Measurements from ENCODE around the gene ZNF70.

Gene ZNF70

GRCh38 chr22:23783265-23784150, 32.6 kb upstream of the ZNF70 start:
- TF ChIP-seq POLR2A (IDR thresholded peaks at IDR 0.05; ENCODE audit: low read length) (no peak), GATA1 (IDR thresholded peaks at IDR 0.05; ENCODE audit: low read depth, low read length) (no peak)
- DNase-seq = no peak

GRCh38 chr22:23782703-23783102, 31.8 kb upstream of the ZNF70 start:
- no peak for TF ChIP-seq GATA1 (IDR thresholded peaks at IDR 0.05; ENCODE audit: low read depth, low read length)
- TF ChIP-seq POLR2A (IDR thresholded peaks at IDR 0.05; ENCODE audit: low read length) = no peak
- no peak for DNase-seq

GRCh38 chr22:23782252-23782651, 31.3 kb upstream of the ZNF70 start:
- TF ChIP-seq GATA1 (IDR thresholded peaks at IDR 0.05; ENCODE audit: low read depth, low read length) = no peak
- TF ChIP-seq POLR2A (IDR thresholded peaks at IDR 0.05; ENCODE audit: low read length) = no peak
- DNase-seq = no peak

GRCh38 chr22:23781511-23782183, 30.7 kb upstream of the ZNF70 start:
- DNase-seq = no peak
- no peak for TF ChIP-seq POLR2A (IDR thresholded peaks at IDR 0.05; ENCODE audit: low read length)
- no peak for TF ChIP-seq GATA1 (IDR thresholded peaks at IDR 0.05; ENCODE audit: low read depth, low read length)

- no peak for DNase-seq
- TF ChIP-seq POLR2A (IDR thresholded peaks at IDR 0.05; ENCODE audit: low read length) = no peak
- TF ChIP-seq GATA1 (IDR thresholded peaks at IDR 0.05; ENCODE audit: low read depth, low read length) = no peak
Measured at GRCh38 chr22:23781065-23781464, 30.2 kb upstream of the ZNF70 start.

- TF ChIP-seq GATA1 (IDR thresholded peaks at IDR 0.05; ENCODE audit: low read depth, low read length) = no peak
- TF ChIP-seq POLR2A (IDR thresholded peaks at IDR 0.05; ENCODE audit: low read length) = no peak
- no peak for DNase-seq
Measured at GRCh38 chr22:23780146-23780748, 29.3 kb upstream of the ZNF70 start.

- no peak for DNase-seq
- no peak for TF ChIP-seq GATA1 (IDR thresholded peaks at IDR 0.05; ENCODE audit: low read depth, low read length)
- no peak for TF ChIP-seq POLR2A (IDR thresholded peaks at IDR 0.05; ENCODE audit: low read length)
Measured at GRCh38 chr22:23779731-23780130, 28.8 kb upstream of the ZNF70 start.

- TF ChIP-seq GATA1 (IDR thresholded peaks at IDR 0.05; ENCODE audit: low read depth, low read length) (no peak), POLR2A (IDR thresholded peaks at IDR 0.05; ENCODE audit: low read length) (no peak)
- DNase-seq = no peak
Measured at GRCh38 chr22:23779083-23779482, 28.2 kb upstream of the ZNF70 start.

- no peak for TF ChIP-seq POLR2A (IDR thresholded peaks at IDR 0.05; ENCODE audit: low read length)
- TF ChIP-seq GATA1 (IDR thresholded peaks at IDR 0.05; ENCODE audit: low read depth, low read length) = no peak
- no peak for DNase-seq
Measured at GRCh38 chr22:23778577-23778900, 27.6 kb upstream of the ZNF70 start.

- DNase-seq = no peak
- no peak for TF ChIP-seq GATA1 (IDR thresholded peaks at IDR 0.05; ENCODE audit: low read depth, low read length)
- TF ChIP-seq POLR2A (IDR thresholded peaks at IDR 0.05; ENCODE audit: low read length) = no peak
Measured at GRCh38 chr22:23777776-23778576, 27.1 kb upstream of the ZNF70 start.

GRCh38 chr22:23775779-23776375, 25.0 kb upstream of the ZNF70 start:
- no peak for DNase-seq
- TF ChIP-seq GATA1 (IDR thresholded peaks at IDR 0.05; ENCODE audit: low read depth, low read length) (no peak), POLR2A (IDR thresholded peaks at IDR 0.05; ENCODE audit: low read length) (no peak)

- no peak for TF ChIP-seq POLR2A (IDR thresholded peaks at IDR 0.05; ENCODE audit: low read length)
- no peak for TF ChIP-seq GATA1 (IDR thresholded peaks at IDR 0.05; ENCODE audit: low read depth, low read length)
- DNase-seq = no peak
Measured at GRCh38 chr22:23774922-23775436, 24.1 kb upstream of the ZNF70 start.

Data from erythroblast (primary cell).